Astrocyte of the cerebellum (primary cell): Measurements from ENCODE around the gene EXO1.

ENCODE experiments used
- DNase-seq: peaks from one replicate; pipeline ENCODE4 v3.0.0-alpha.2; 2011; ENCODE audit warnings: low read depth
- H3K4me3 ChIP-seq: 2 replicates; pipeline ENCODE4 v1.5.1; 2011; ENCODE audit warnings: mild to moderate bottlenecking, low read depth, low read length, moderate library complexity
- in situ Hi-C: cut with HindIII; loops from 2 replicates; pipeline ENCODE4 v1.10.0; 2017; ENCODE audit warnings: low sequenced_read_pairs
- TF ChIP-seq, protein P1 (sequence below): IDR thresholded peaks from 2 replicates; pipeline ENCODE4 v1.5.1; 2012; ENCODE audit warnings: low read length, low read depth, moderate library complexity, mild to moderate bottlenecking; ENCODE audit errors: missing control alignments

Gene EXO1

DNA sequence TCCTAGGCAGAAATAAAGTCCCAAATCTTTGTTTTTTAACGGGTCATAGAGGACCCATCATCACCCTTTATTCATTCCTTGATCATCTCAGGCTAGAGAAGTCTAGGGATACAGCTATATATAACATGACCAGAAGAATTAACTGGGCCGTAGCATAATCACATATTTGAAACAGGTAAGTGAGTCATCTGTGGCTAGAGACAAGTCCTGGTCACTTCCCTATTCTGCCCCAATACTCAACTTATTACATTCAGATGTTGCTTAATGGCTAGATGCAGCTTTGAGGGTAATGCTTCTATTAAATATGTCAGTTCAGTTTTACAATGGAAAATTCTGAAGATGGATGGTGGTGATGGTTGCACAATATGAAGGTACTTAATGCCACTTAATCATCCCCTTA is 47.0 kb downstream of the EXO1 start:
- in situ Hi-C loops: no loop called here
- DNase-seq: no peak

DNA sequence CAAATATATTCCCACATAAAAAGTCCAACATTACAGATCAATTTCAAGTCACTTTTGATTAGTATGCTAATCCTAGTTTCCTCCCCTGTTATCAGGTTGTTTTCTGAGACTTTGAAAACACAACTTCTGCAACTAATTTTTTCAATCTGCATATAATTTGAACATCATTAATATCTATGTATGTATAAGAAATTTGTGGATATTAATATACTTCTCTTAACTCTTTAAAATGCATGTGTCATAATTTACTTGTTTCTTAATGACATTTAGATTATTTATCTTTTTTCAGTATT is 48.6 kb downstream of the EXO1 start:
- in situ Hi-C loops: no loop called here
- no peak for DNase-seq
- H3K4me3 ChIP-seq: no peak overlapping the region
- TF ChIP-seq, protein P1, sequence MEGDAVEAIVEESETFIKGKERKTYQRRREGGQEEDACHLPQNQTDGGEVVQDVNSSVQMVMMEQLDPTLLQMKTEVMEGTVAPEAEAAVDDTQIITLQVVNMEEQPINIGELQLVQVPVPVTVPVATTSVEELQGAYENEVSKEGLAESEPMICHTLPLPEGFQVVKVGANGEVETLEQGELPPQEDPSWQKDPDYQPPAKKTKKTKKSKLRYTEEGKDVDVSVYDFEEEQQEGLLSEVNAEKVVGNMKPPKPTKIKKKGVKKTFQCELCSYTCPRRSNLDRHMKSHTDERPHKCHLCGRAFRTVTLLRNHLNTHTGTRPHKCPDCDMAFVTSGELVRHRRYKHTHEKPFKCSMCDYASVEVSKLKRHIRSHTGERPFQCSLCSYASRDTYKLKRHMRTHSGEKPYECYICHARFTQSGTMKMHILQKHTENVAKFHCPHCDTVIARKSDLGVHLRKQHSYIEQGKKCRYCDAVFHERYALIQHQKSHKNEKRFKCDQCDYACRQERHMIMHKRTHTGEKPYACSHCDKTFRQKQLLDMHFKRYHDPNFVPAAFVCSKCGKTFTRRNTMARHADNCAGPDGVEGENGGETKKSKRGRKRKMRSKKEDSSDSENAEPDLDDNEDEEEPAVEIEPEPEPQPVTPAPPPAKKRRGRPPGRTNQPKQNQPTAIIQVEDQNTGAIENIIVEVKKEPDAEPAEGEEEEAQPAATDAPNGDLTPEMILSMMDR: no peak

More for the DNA sequence above, 47.0 kb downstream of the EXO1 start:
- H3K4me3 ChIP-seq: no peak overlapping the region
- TF ChIP-seq, protein P1: no peak

DNA sequence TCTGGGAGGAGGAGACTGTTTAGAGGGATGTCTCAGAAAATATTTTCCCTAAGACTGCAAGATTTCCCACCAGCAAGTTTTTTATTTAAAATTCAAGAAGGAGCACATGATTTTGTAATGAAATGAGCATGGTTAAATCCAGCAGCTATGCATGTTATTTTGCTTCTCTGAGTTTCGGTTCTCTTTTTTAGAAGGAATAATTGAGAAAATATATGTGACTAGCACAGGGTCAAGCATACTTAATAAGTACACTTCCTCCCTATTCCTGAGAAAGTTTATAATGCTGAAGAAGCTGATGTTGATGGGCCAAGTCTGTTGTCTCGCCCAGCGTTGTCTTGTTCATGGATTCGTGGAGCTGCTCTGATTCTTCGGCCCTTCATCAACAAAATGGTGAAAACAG is 51.2 kb downstream of the EXO1 start:
- DNase-seq: no peak
- in situ Hi-C loops: no loop called here
- no peak overlapping the region for H3K4me3 ChIP-seq
- TF ChIP-seq, protein P1: no peak

DNA sequence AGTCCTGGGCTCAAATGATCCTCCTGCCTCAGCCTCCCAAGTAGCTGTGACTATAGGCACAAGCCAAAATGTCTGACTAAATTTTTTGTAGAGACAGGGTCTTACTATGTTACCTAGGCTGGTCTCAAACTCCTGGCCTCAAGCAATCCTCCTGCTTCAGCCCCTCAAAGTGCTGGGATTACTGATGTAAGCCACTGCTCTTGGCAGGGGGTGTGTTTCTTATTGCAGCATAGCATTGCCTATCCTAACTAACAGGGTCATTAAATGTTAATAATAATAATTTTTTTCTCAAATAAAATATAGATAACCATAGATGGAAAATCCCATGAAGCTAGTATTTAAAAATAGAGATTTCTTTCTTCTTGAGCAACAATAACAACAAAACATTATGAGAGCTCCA is 52.4 kb downstream of the EXO1 start:
- TF ChIP-seq, protein P1: no peak
- H3K4me3 ChIP-seq: no peak overlapping the region
- in situ Hi-C loops: no loop called here
- DNase-seq: no peak

DNA sequence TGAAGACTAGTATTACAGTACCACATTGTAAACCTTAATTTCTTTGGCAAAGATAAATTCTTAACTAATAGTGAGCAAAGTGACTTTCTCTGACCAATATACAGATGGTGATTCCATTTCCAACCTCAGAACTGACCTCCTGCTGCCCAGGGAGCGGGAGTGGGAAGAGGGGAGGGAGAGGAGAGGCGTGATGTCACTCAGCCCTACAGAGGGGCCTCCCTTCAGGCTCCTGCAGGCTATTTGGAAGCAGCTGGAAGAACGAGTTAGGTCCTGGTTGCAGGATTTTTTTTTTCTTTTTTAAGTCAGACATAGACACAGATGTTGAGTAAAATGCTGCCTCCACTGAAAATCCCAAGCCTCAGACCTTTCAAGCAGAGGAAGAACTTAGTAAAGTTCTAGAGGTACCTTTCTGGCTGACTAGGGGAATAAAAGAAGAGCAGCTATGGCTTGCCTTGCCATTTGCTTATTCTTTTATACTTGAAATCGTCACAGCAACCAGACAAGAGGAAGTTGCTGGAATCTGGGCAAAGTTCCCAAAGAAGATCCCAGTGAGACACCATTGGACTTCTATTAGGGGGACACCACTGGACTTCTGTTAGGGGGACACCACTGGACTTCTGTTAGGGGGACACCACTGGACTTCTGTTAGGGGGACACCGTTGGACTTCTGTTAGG is 54.5 kb downstream of the EXO1 start:
- DNase-seq: no peak
- TF ChIP-seq, protein P1: no peak
- in situ Hi-C loops: no loop called here
- no peak overlapping the region for H3K4me3 ChIP-seq

DNA sequence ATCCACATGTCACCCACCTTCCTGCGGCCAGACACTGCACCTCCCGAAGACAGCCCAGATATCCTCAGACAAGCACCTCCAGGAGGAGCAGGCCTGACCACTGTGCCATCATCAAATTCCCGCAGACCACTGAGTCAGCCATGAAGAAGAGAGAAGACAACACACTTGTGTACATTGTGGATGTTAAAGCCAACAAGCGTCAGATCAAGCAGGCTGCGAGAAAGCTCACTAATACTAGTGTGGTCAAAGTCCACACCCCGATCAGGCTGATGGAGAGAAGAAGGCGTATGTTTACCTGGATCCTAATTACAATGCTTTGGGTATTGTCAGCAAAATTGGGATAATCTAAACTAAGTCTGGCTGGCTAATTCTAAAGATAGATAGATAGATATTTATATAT is 68.2 kb downstream of the EXO1 start:
- TF ChIP-seq, protein P1: no peak
- no peak overlapping the region for H3K4me3 ChIP-seq
- no peak for DNase-seq
- in situ Hi-C loops: no loop called here
